B cell (primary cell): ENCODE data around the gene MMP2. TPM values are rescaled to one million over a fixed set of nuclear protein-coding genes. Genes with fewer than 3 reads are reported as not detected.

Experiments used
- ATAC-seq: fragments of 200-7000 bp; cut with Tn5 transposase; one replicate; pipeline ENCODE4 v1.10.0; 2021; ENCODE audit warnings: low read depth, mild to moderate bottlenecking, moderate number of reproducible peaks, moderate library complexity
- CTCF ChIA-PET: fragments of 350-600 bp; sonication (Branson Sonifier 250); formaldehyde crosslinking; loops from one replicate; lab custom pipeline; 2021; ENCODE audit warnings: antibody characterized with exemption, inconsistent platforms; lab: Charles Lee
- POLR2A ChIA-PET: fragments of 350-600 bp; sonication (Branson Sonifier 250); formaldehyde crosslinking; loops from one replicate; lab custom pipeline; 2021; ENCODE audit warnings: antibody characterized with exemption; lab: Charles Lee
- DNase-seq: peaks from one replicate; pipeline ENCODE4 v3.0.0; 2013
- H2AFZ ChIP-seq: 2 replicates; pipeline ENCODE4 v1.6.1; 2012; ENCODE audit warnings: mild to moderate bottlenecking, low read depth, low read length; ENCODE audit not compliant: insufficient read depth, poor library complexity, severe bottlenecking
- H3K27ac ChIP-seq, 2 donors: 1 replicate in 1 of 2; 2 replicates in 1 of 2; pipeline ENCODE4 v1.5.1; 2012 to 2013; ENCODE audit warnings: low read length in 2 of 2, mild to moderate bottlenecking in 2 of 2, moderate library complexity in 1 of 2
- H3K27me3 ChIP-seq, 4 experiments: fragments of 200-600 bp in 1 of 4; sonication (generic) in 1 of 4; replicated peaks in 1 of 4; 1 replicate in 2 of 4; 2 replicates in 2 of 4; pipeline versions ENCODE4 v1.6.1 to v1.7.0; 2013 to 2016; ENCODE audit warnings: low read length in 3 of 4, mild to moderate bottlenecking in 2 of 4, mixed read lengths in 1 of 4, moderate library complexity in 1 of 4; ENCODE audit not compliant: insufficient read depth in 4 of 4, control insufficient read depth in 3 of 4; ENCODE audit errors: control extremely low read depth in 1 of 4
- H3K36me3 ChIP-seq, 2 experiments: replicated peaks in 1 of 2; 1 replicate in 1 of 2; 2 replicates in 1 of 2; pipeline versions ENCODE4 v1.6.1 to v1.7.1; 2013; ENCODE audit warnings: low read length in 1 of 2; ENCODE audit not compliant: insufficient read depth in 2 of 2, control insufficient read depth in 1 of 2; ENCODE audit errors: control extremely low read depth in 1 of 2, extremely low read depth in 1 of 2
- H3K4me1 ChIP-seq, 2 donors: fragments of 200-600 bp in 1 of 2; sonication (generic) in 1 of 2; 1 replicate in 1 of 2; 2 replicates in 1 of 2; pipeline versions ENCODE4 v1.5.1 to v1.6.1; 2013 to 2017; ENCODE audit warnings: low read length in 2 of 2; ENCODE audit not compliant: control insufficient read depth in 2 of 2, insufficient read depth in 2 of 2
- H3K4me2 ChIP-seq: replicated peaks from 2 replicates; pipeline ENCODE3; 2012; ENCODE audit warnings: mild to moderate bottlenecking, low read depth, low read length; ENCODE audit not compliant: poor library complexity, severe bottlenecking
- H3K4me3 ChIP-seq, 5 experiments: fragments of 200-600 bp in 1 of 5; sonication (generic) in 1 of 5; 1 replicate in 3 of 5; 2 replicates in 2 of 5; pipeline versions ENCODE4 v1.5.1 to v1.7.0; 2011 to 2016; ENCODE audit warnings: low read length in 4 of 5, mild to moderate bottlenecking in 4 of 5, low read depth in 2 of 5, control low read depth in 1 of 5, moderate library complexity in 1 of 5; ENCODE audit not compliant: insufficient read depth in 1 of 5; ENCODE audit errors: control extremely low read depth in 1 of 5, extremely low read depth in 1 of 5
- H3K79me2 ChIP-seq: fragments of 200-600 bp; sonication (generic); one replicate; pipeline ENCODE4 v1.6.0; 2016; ENCODE audit warnings: low read length; ENCODE audit not compliant: control insufficient read depth, insufficient read depth
- H3K9ac ChIP-seq: fragments of 200-600 bp; sonication (generic); 2 replicates; pipeline ENCODE4 v1.6.1; 2017; ENCODE audit warnings: mild to moderate bottlenecking, low read length, moderate library complexity
- H3K9me3 ChIP-seq, 3 donors: one replicate each; pipeline versions ENCODE4 v1.6.1 to v1.7.1; 2013; ENCODE audit warnings: low read length in 2 of 3; ENCODE audit not compliant: control insufficient read depth in 2 of 3, insufficient read depth in 1 of 3; ENCODE audit errors: control extremely low read depth in 1 of 3
- H4K20me1 ChIP-seq: 2 replicates; pipeline ENCODE4 v1.6.0; 2012; ENCODE audit warnings: mild to moderate bottlenecking, low read length; ENCODE audit not compliant: insufficient read depth, control insufficient read depth, poor library complexity, severe bottlenecking
- H3K27ac Mint-ChIP-seq: one replicate; pipeline ENCODE4 v1.8.0; 2021; ENCODE audit warnings: mixed read lengths
- H3K27me3 Mint-ChIP-seq: one replicate; pipeline ENCODE4 v1.8.0; 2021; ENCODE audit warnings: mixed read lengths
- H3K4me1 Mint-ChIP-seq: one replicate; pipeline ENCODE4 v1.8.0; 2021; ENCODE audit warnings: mixed read lengths
- H3K4me3 Mint-ChIP-seq: one replicate; pipeline ENCODE4 v1.8.0; 2021; ENCODE audit warnings: mixed read lengths
- H3K9me3 Mint-ChIP-seq: one replicate; pipeline ENCODE4 v1.8.0; 2022; ENCODE audit warnings: mixed read lengths; ENCODE audit not compliant: insufficient read depth
- CTCF ChIP-seq: fragments of 200-600 bp; IDR thresholded peaks from one replicate; pipeline ENCODE4 v1.8.0; 2022; ENCODE audit warnings: antibody characterized with exemption, mild to moderate bottlenecking
- EZH2 ChIP-seq: IDR thresholded peaks from 2 replicates; pipeline ENCODE4 v1.6.1; 2012; ENCODE audit warnings: borderline replicate concordance, low read depth, mild to moderate bottlenecking, moderate library complexity, low read length; ENCODE audit not compliant: insufficient read depth, poor library complexity, severe bottlenecking
- WGBS: methylation state at CpG from one replicate; pipeline ENCODE4 v1.1.5; 2013; ENCODE audit warnings: missing lambda C conversion rate; ENCODE audit not compliant: insufficient coverage; 5-methylcytosine and 5-hydroxymethylcytosine counted together
- intact Hi-C: fragments of 100-400 bp; cut with micrococcal nuclease; formaldehyde crosslinking; loops from one replicate; pipeline ENCODE4 v1.10.0; 2022
- polyA plus RNA-seq: library from polyadenylated mRNA; depleted of rRNA; stranded (reverse); fragments of >200 nt; gene quantifications from 2 replicates; pipeline ENCODE4 v1.2.3, GENCODE V29; 2012
- total RNA-seq, 2 donors: library from RNA; stranded (reverse); fragments of 120-200 nt in 1 of 2; gene quantifications; 1 replicate in 1 of 2; 2 replicates in 1 of 2; pipeline versions ENCODE4 v1.2.3 to v1.2.4, GENCODE V29; 2013 to 2022

MMP2 gene
- total and polyA plus RNA-seq, 2 donors (not counting 1 experiment from before 2014, with no cell fraction given) = not detected

DNA sequence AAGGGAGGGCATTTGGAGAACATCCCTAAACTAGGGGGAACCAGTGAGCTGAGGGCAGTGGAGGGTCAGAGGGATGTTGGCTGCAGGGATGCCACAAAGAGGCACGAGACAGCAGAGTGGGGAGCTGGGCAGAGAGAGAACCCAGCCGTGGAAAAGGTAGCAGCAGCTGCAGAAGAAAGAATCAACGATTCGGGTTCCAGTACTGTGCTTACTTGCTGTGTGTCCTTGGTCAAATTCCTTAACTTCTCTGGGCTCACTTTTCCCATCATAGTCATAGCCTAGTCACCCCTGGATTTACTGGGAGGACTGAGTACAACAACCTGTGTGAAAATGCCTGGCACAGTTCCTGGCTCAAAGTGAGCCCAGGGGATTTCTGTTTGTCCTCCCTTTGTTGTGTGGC, 12.8 kb upstream of the MMP2 start:
- Histone ChIP-seq H3K9ac (no peak overlapping the region), H3K27ac (no peak overlapping the region), H3K4me1 (no peaks in the 10 kb centered on the region), H3K4me3 (no peak overlapping the region), H3K9me3 (no peaks in the 10 kb centered on the region), H2AFZ (no peak overlapping the region), H4K20me1 (no peaks in the 10 kb centered on the region), H3K36me3 (no peaks in the 10 kb centered on the region), H3K4me2 (no peak overlapping the region), H3K79me2 (no peaks in the 10 kb centered on the region), H3K27me3 (peaks cover 0 to 2% (median 0%) of the 10 kb centered on the region in 4 experiments)
- ATAC-seq (no peak), DNase-seq (no peak)
- POLR2A ChIA-PET = no interaction called here
- Mint-ChIP-seq H3K27ac (no peak overlapping the region), H3K4me3 (no peak overlapping the region), H3K27me3 (peaks cover 9% of the 10 kb centered on the region), H3K4me1 (no peaks in the 10 kb centered on the region), H3K9me3 (no peaks in the 10 kb centered on the region)
- 90% methylated on average over 4 of the region's 4 CpGs for WGBS
- TF ChIP-seq EZH2 (no peak), CTCF (no peak)
- intact Hi-C loops = loop anchor here (5.0 to 10.0 kb wide), 2 partner anchors 376 to 1521 kb away; no protein-coding TSS in a partner anchor
- CTCF ChIA-PET = interaction anchor here (3.2 kb wide), 1 partner anchor 853 kb away, joined by 28 read pairs; no protein-coding TSS in a partner anchor

GRCh38 chr16:55467898-55468297, 11.1 kb upstream of the MMP2 start:
- Histone ChIP-seq H3K9me3 (no peaks in the 10 kb centered on the region), H2AFZ (no peak overlapping the region), H3K79me2 (no peaks in the 10 kb centered on the region), H3K9ac (no peak overlapping the region), H3K4me2 (no peak overlapping the region), H3K27ac (no peak overlapping the region), H3K36me3 (no peaks in the 10 kb centered on the region), H3K4me3 (no peak overlapping the region), H3K27me3 (peaks cover 0 to 2% (median 0%) of the 10 kb centered on the region in 4 experiments), H4K20me1 (no peaks in the 10 kb centered on the region), H3K4me1 (no peaks in the 10 kb centered on the region)
- WGBS = 91% methylated on average over 3 of the region's 3 CpGs
- ChIA-PET CTCF (interaction anchor here (0.6 to 2.1 kb wide), 4 partner anchors 47 to 1527 kb away, joined by 3 to 5 read pairs (median 4); no protein-coding TSS in a partner anchor), POLR2A (no interaction called here)
- intact Hi-C loops = loop anchor here (5.0 to 10.0 kb wide), 2 partner anchors 374 to 1523 kb away; no protein-coding TSS in a partner anchor
- Mint-ChIP-seq H3K27me3 (no peaks in the 10 kb centered on the region), H3K27ac (no peak overlapping the region), H3K4me3 (no peak overlapping the region), H3K4me1 (no peaks in the 10 kb centered on the region), H3K9me3 (no peaks in the 10 kb centered on the region)
- TF ChIP-seq CTCF (no peak), EZH2 (no peak)
- no peak for ATAC-seq
- no peak for DNase-seq
